ENCODE results near the gene MRPL41. TPM values are rescaled to one million over a fixed set of nuclear protein-coding genes. Genes with fewer than 3 reads are reported as not detected.
"Not testable (repeated sequence)": the region's sequence is repeated elsewhere in the genome, so short reads cannot be mapped to it uniquely, and the experiment has no call there.

The MRPL41 gene
- total RNA-seq, 1 donor from 2014 or later, result 32.9 TPM

DNA sequence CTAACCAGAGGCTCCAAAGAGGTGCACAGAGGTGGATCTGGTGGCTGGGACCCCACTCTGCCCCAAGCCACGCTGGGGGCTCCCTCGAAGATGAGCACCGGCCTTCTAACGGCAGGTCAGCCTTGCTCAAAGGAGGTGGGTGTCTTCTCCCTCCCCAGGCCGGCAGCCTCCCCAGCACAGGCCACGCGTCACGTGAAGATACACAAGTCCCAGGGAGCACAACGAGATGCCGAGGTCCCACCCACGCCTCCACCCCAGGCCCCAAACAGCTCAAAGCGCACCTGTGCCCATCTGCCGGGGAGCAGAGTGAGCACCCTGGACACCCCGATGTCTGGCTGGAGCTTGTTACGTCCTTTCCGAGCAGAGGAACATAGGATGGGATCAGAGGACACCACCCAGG, 13.6 kb upstream of the MRPL41 start:
- H3K27me3 ChIP-seq (ENCODE audit: control insufficient read depth in 3 of 3, insufficient read depth in 3 of 3, low read length in 3 of 3), result no peaks in the 10 kb centered on the region
- no peak overlapping the region for H3K27ac ChIP-seq (ENCODE audit: low read depth, low read length)
- H3K4me1 ChIP-seq (ENCODE audit: control insufficient read depth in 3 of 3, insufficient read depth in 3 of 3, low read length in 3 of 3), result peaks cover 5 to 8% (median 6%) of the 10 kb centered on the region in 3 donors
- H3K9ac ChIP-seq (ENCODE audit: low read depth in 1 of 3, low read length in 3 of 3), result no peak overlapping the region
- H3K9me3 ChIP-seq (ENCODE audit: control insufficient read depth in 3 of 3, low read length in 3 of 3), result no peaks in the 10 kb centered on the region
- H3K36me3 ChIP-seq (ENCODE audit: control insufficient read depth in 3 of 3, insufficient read depth in 3 of 3, low read length in 3 of 3), result peaks cover 17 to 29% (median 29%) of the 10 kb centered on the region in 3 donors
- no peak overlapping the region for H3K4me3 ChIP-seq (ENCODE audit: low read length in 3 of 3)

GRCh38 chr9:137540536-137540935, 11.1 kb upstream of the MRPL41 start:
- Histone ChIP-seq H3K36me3 (ENCODE audit: control insufficient read depth in 3 of 3, insufficient read depth in 3 of 3, low read length in 3 of 3) (peaks cover 21 to 37% (median 34%) of the 10 kb centered on the region in 3 donors), H3K27me3 (ENCODE audit: control insufficient read depth in 3 of 3, insufficient read depth in 3 of 3, low read length in 3 of 3) (no peaks in the 10 kb centered on the region), H3K9me3 (ENCODE audit: control insufficient read depth in 3 of 3, low read length in 3 of 3) (no peaks in the 10 kb centered on the region), H3K27ac (ENCODE audit: low read depth, low read length) (no peak overlapping the region), H3K9ac (ENCODE audit: low read depth in 1 of 3, low read length in 3 of 3) (no peak overlapping the region), H3K4me1 (ENCODE audit: control insufficient read depth in 3 of 3, insufficient read depth in 3 of 3, low read length in 3 of 3) (peaks cover 0 to 5% (median 3%) of the 10 kb centered on the region in 3 donors), H3K4me3 (ENCODE audit: low read length in 3 of 3) (no peak overlapping the region)

GRCh38 chr9:137542486-137542885, 9.2 kb upstream of the MRPL41 start:
- Histone ChIP-seq H3K4me3 (ENCODE audit: low read length in 3 of 3) (no peak overlapping the region), H3K9me3 (ENCODE audit: control insufficient read depth in 3 of 3, low read length in 3 of 3) (no peaks in the 10 kb centered on the region), H3K27me3 (ENCODE audit: control insufficient read depth in 3 of 3, insufficient read depth in 3 of 3, low read length in 3 of 3) (no peaks in the 10 kb centered on the region), H3K27ac (ENCODE audit: low read depth, low read length) (no peak overlapping the region), H3K36me3 (ENCODE audit: control insufficient read depth in 3 of 3, insufficient read depth in 3 of 3, low read length in 3 of 3) (peaks cover 23 to 34% (median 30%) of the 10 kb centered on the region in 3 donors), H3K4me1 (ENCODE audit: control insufficient read depth in 3 of 3, insufficient read depth in 3 of 3, low read length in 3 of 3) (peaks cover 4 to 18% (median 17%) of the 10 kb centered on the region in 3 donors), H3K9ac (ENCODE audit: low read depth in 1 of 3, low read length in 3 of 3) (no peak overlapping the region)

GRCh38 chr9:137543237-137543963, 8.3 kb upstream of the MRPL41 start:
- Histone ChIP-seq H3K4me1 (ENCODE audit: control insufficient read depth in 3 of 3, insufficient read depth in 3 of 3, low read length in 3 of 3) (peaks cover 8 to 26% (median 25%) of the 10 kb centered on the region in 3 donors), H3K27me3 (ENCODE audit: control insufficient read depth in 3 of 3, insufficient read depth in 3 of 3, low read length in 3 of 3) (no peaks in the 10 kb centered on the region), H3K27ac (ENCODE audit: low read depth, low read length) (no peak overlapping the region), H3K4me3 (ENCODE audit: low read length in 3 of 3) (no peak overlapping the region), H3K9me3 (ENCODE audit: control insufficient read depth in 3 of 3, low read length in 3 of 3) (no peaks in the 10 kb centered on the region), H3K36me3 (ENCODE audit: control insufficient read depth in 3 of 3, insufficient read depth in 3 of 3, low read length in 3 of 3) (peaks cover 24 to 28% (median 24%) of the 10 kb centered on the region in 3 donors), H3K9ac (ENCODE audit: low read depth in 1 of 3, low read length in 3 of 3) (peak overlapping the region in 1 of 3 donors; percentile 8)

DNA sequence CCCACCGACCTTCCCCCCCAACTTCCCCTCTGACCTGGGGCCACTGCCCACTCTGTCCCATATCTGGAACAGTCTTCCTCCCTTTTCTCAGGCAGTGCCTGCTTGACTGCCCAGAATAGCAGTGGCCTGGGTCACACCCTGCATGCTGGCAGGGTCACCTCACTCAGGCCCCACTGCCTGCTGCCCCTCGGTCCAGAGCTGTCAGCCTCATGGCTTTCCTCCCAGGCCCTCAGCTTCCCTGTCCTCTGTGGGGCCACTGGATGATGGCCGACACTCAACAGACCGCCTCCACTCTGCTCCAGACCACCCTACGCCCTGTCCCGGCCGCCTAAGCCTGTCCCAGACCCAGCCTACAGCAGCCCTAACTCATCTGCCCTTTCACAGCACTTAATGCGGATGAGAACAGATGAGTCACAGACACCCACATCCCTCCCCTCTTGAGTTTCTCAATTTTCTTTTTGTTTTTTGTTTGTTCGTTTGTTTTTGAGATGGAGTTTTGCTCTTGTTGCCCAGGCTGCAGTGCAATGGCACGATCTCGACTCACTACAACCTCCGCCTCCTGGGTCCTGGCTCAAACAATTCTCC, 7.4 kb upstream of the MRPL41 start:
- H3K9ac ChIP-seq (ENCODE audit: low read depth in 1 of 3, low read length in 3 of 3), result no peak overlapping the region
- no peak overlapping the region for H3K4me3 ChIP-seq (ENCODE audit: low read length in 3 of 3)
- H3K9me3 ChIP-seq (ENCODE audit: control insufficient read depth in 3 of 3, low read length in 3 of 3), result no peaks in the 10 kb centered on the region
- peaks cover 23 to 27% (median 24%) of the 10 kb centered on the region in 3 donors for H3K36me3 ChIP-seq (ENCODE audit: control insufficient read depth in 3 of 3, insufficient read depth in 3 of 3, low read length in 3 of 3)
- peak overlapping the region; percentile 51 for H3K27ac ChIP-seq (ENCODE audit: low read depth, low read length)
- no peaks in the 10 kb centered on the region for H3K27me3 ChIP-seq (ENCODE audit: control insufficient read depth in 3 of 3, insufficient read depth in 3 of 3, low read length in 3 of 3)
- H3K4me1 ChIP-seq (ENCODE audit: control insufficient read depth in 3 of 3, insufficient read depth in 3 of 3, low read length in 3 of 3), result peaks cover 12 to 33% (median 31%) of the 10 kb centered on the region in 3 donors

GRCh38 chr9:137545123-137545522, 6.6 kb upstream of the MRPL41 start:
- Histone ChIP-seq H3K27me3 (ENCODE audit: control insufficient read depth in 3 of 3, insufficient read depth in 3 of 3, low read length in 3 of 3) (no peaks in the 10 kb centered on the region), H3K9me3 (ENCODE audit: control insufficient read depth in 3 of 3, low read length in 3 of 3) (no peaks in the 10 kb centered on the region), H3K36me3 (ENCODE audit: control insufficient read depth in 3 of 3, insufficient read depth in 3 of 3, low read length in 3 of 3) (peaks cover 21 to 25% (median 23%) of the 10 kb centered on the region in 3 donors), H3K9ac (ENCODE audit: low read depth in 1 of 3, low read length in 3 of 3) (no peak overlapping the region), H3K4me1 (ENCODE audit: control insufficient read depth in 3 of 3, insufficient read depth in 3 of 3, low read length in 3 of 3) (peaks cover 19 to 38% (median 37%) of the 10 kb centered on the region in 3 donors), H3K4me3 (ENCODE audit: low read length in 3 of 3) (no peak overlapping the region), H3K27ac (ENCODE audit: low read depth, low read length) (peak overlapping the region; percentile 38)

- H3K9ac ChIP-seq (ENCODE audit: low read depth in 1 of 3, low read length in 3 of 3), result peak overlapping the region in 1 of 3 donors; percentile 57
- peaks cover 27 to 45% (median 44%) of the 10 kb centered on the region in 3 donors for H3K4me1 ChIP-seq (ENCODE audit: control insufficient read depth in 3 of 3, insufficient read depth in 3 of 3, low read length in 3 of 3)
- H3K36me3 ChIP-seq (ENCODE audit: control insufficient read depth in 3 of 3, insufficient read depth in 3 of 3, low read length in 3 of 3), result peaks cover 8 to 11% (median 9%) of the 10 kb centered on the region in 3 donors
- H3K9me3 ChIP-seq (ENCODE audit: control insufficient read depth in 3 of 3, low read length in 3 of 3), result no peaks in the 10 kb centered on the region
- no peak overlapping the region for H3K27ac ChIP-seq (ENCODE audit: low read depth, low read length)
- no peaks in the 10 kb centered on the region for H3K27me3 ChIP-seq (ENCODE audit: control insufficient read depth in 3 of 3, insufficient read depth in 3 of 3, low read length in 3 of 3)
- H3K4me3 ChIP-seq (ENCODE audit: low read length in 3 of 3), result peak overlapping the region in 2 of 3 donors; percentile 39 to 41
These were observed 3.8 kb upstream of the MRPL41 start for GRCh38 chr9:137547687-137548543.

- no peaks in the 10 kb centered on the region for H3K9me3 ChIP-seq (ENCODE audit: control insufficient read depth in 3 of 3, low read length in 3 of 3)
- H3K9ac ChIP-seq (ENCODE audit: low read depth in 1 of 3, low read length in 3 of 3), result peak within 1 kb of the TSS; percentile 86 to 94 (median 89)
- H3K27me3 ChIP-seq (ENCODE audit: control insufficient read depth in 3 of 3, insufficient read depth in 3 of 3, low read length in 3 of 3), result no peaks in the 10 kb centered on the region
- H3K4me1 ChIP-seq (ENCODE audit: control insufficient read depth in 3 of 3, insufficient read depth in 3 of 3, low read length in 3 of 3), result peaks cover 27 to 43% (median 40%) of the 10 kb centered on the region in 3 donors
- H3K36me3 ChIP-seq (ENCODE audit: control insufficient read depth in 3 of 3, insufficient read depth in 3 of 3, low read length in 3 of 3), result peaks cover 9 to 14% (median 10%) of the 10 kb centered on the region in 3 donors
- H3K27ac ChIP-seq (ENCODE audit: low read depth, low read length), result peak within 1 kb of the TSS; percentile 98
- peak within 1 kb of the TSS; percentile 80 to 83 (median 83) for H3K4me3 ChIP-seq (ENCODE audit: low read length in 3 of 3)
These were observed 1.5 kb upstream of the MRPL41 start, which contains the start of gene PNPLA7 for GRCh38 chr9:137550231-137550621. Gene PNPLA7 (minus strand): TSS chr9:137550402. CDS start chr9:137550197, 205 bp downstream.

- H3K36me3 ChIP-seq (ENCODE audit: control insufficient read depth in 3 of 3, insufficient read depth in 3 of 3, low read length in 3 of 3), result peaks cover 15 to 20% (median 16%) of the 10 kb centered on the region in 3 donors
- peaks cover 27 to 41% (median 40%) of the 10 kb centered on the region in 3 donors for H3K4me1 ChIP-seq (ENCODE audit: control insufficient read depth in 3 of 3, insufficient read depth in 3 of 3, low read length in 3 of 3)
- peak overlapping the region; percentile 83 for H3K27ac ChIP-seq (ENCODE audit: low read depth, low read length)
- peak overlapping the region; percentile 68 to 88 (median 72) for H3K9ac ChIP-seq (ENCODE audit: low read depth in 1 of 3, low read length in 3 of 3)
- not testable (repeated sequence) for H3K9me3 ChIP-seq (ENCODE audit: control insufficient read depth in 3 of 3, low read length in 3 of 3); H3K27me3 ChIP-seq (ENCODE audit: control insufficient read depth in 3 of 3, insufficient read depth in 3 of 3, low read length in 3 of 3)
- peak overlapping the region; percentile 51 to 76 (median 67) for H3K4me3 ChIP-seq (ENCODE audit: low read length in 3 of 3)
These were observed 768 bp upstream of the MRPL41 start for GRCh38 chr9:137550958-137551263.

Data from skeletal muscle tissue (tissue), 4 donors.